SK-N-SH (cell line): Measurements from ENCODE around the gene KCTD8. TPM values are rescaled to one million over a fixed set of nuclear protein-coding genes. Genes with fewer than 3 reads are reported as not detected.

Experiments
- CTCF ChIA-PET: fragments of 300-600, 350-600 bp; formaldehyde crosslinking; extraction: SDS; loops from one replicate; lab custom pipeline; 2021; lab: Yijun Ruan, JAX
- POLR2A ChIA-PET: fragments of 350-600 bp; sonication (Branson Sonifier 250); formaldehyde crosslinking; extraction: SDS; loops from one replicate; lab custom pipeline; 2020; ENCODE audit warnings: antibody characterized with exemption, inconsistent platforms; lab: Yijun Ruan, JAX
- DNase-seq: peaks from one replicate; pipeline ENCODE4 v3.0.0; 2012
- H2AFZ ChIP-seq: fragments of 200-600 bp; sonication (generic); 2 replicates; pipeline ENCODE4 v1.8.1; 2016; ENCODE audit warnings: antibody characterized with exemption, mild to moderate bottlenecking, low read depth
- H3F3A ChIP-seq: fragments of 200-600 bp; sonication (generic); replicated peaks from 2 replicates; pipeline ENCODE3; 2016; ENCODE audit warnings: antibody characterized with exemption, mild to moderate bottlenecking; ENCODE audit not compliant: insufficient read depth
- H3K27ac ChIP-seq, 2 experiments: fragments of 200-500 bp in 1 of 2; fragments of 200-600 bp in 1 of 2; sonication (Bioruptor generic) in 1 of 2; sonication (generic), shearing (Covaris generic) in 1 of 2; 2 replicates each; pipeline versions ENCODE4 v1.5.1 to v1.6.1; 2014 to 2016; ENCODE audit warnings: low read depth in 2 of 2, inconsistent platforms in 1 of 2, low read length in 1 of 2, mild to moderate bottlenecking in 1 of 2, mixed read lengths in 1 of 2
- H3K27me3 ChIP-seq: fragments of 200-600 bp; sonication (generic), shearing (Covaris generic); 2 replicates; pipeline ENCODE4 v1.6.1; 2016; ENCODE audit warnings: mixed run types; ENCODE audit not compliant: insufficient read depth
- H3K36me3 ChIP-seq, 2 experiments: fragments of 200-500 bp in 1 of 2; fragments of 200-600 bp in 1 of 2; sonication (Bioruptor generic) in 1 of 2; sonication (generic) in 1 of 2; replicated peaks in 1 of 2; 2 replicates each; pipeline versions ENCODE3 to v1.5.1; 2014 to 2016; ENCODE audit warnings: low read length in 1 of 2, mild to moderate bottlenecking in 1 of 2; ENCODE audit not compliant: insufficient read depth in 2 of 2, control insufficient read depth in 1 of 2
- H3K4me1 ChIP-seq, 2 experiments: fragments of 200-500 bp in 1 of 2; fragments of 200-600 bp in 1 of 2; sonication (Bioruptor generic) in 1 of 2; sonication (generic), shearing (Covaris generic) in 1 of 2; 2 replicates each; pipeline versions ENCODE4 v1.5.1 to v1.6.1; 2014 to 2016; ENCODE audit warnings: low read depth in 1 of 2, low read length in 1 of 2, mixed run types in 1 of 2; ENCODE audit not compliant: insufficient read depth in 2 of 2, control insufficient read depth in 1 of 2
- H3K4me2 ChIP-seq: fragments of 200-600 bp; sonication (generic), shearing (Covaris generic); 2 replicates; pipeline ENCODE4 v1.6.1; 2017; ENCODE audit warnings: mixed run types
- H3K4me3 ChIP-seq, 2 experiments: fragments of 200-500 bp in 1 of 2; fragments of 200-600 bp in 1 of 2; sonication (Bioruptor generic) in 1 of 2; sonication (generic), shearing (Covaris generic) in 1 of 2; 2 replicates each; pipeline versions ENCODE4 v1.5.1 to v1.8.1; 2014 to 2016; ENCODE audit warnings: low read depth in 2 of 2, inconsistent platforms in 1 of 2, low read length in 1 of 2, mild to moderate bottlenecking in 1 of 2, mixed read lengths in 1 of 2, moderate library complexity in 1 of 2
- H3K79me2 ChIP-seq: fragments of 200-600 bp; sonication (generic); 2 replicates; pipeline ENCODE4 v1.8.1; 2017; ENCODE audit warnings: mild to moderate bottlenecking; ENCODE audit not compliant: insufficient read depth
- H3K9ac ChIP-seq: fragments of 200-600 bp; sonication (generic); 2 replicates; pipeline ENCODE4 v1.6.1; 2017; ENCODE audit warnings: mixed run types
- H3K9me2 ChIP-seq: fragments of 200-600 bp; sonication (generic); 2 replicates; pipeline ENCODE4 v1.6.1; 2017; ENCODE audit warnings: mixed run types
- H3K9me3 ChIP-seq: fragments of 200-600 bp; sonication (generic); 2 replicates; pipeline ENCODE4 v1.6.1; 2017; ENCODE audit warnings: mixed run types, mild to moderate bottlenecking, moderate library complexity
- H4K20me1 ChIP-seq: fragments of 200-600 bp; sonication (generic); 2 replicates; pipeline ENCODE4 v1.6.1; 2017; ENCODE audit warnings: mild to moderate bottlenecking, mixed run types; ENCODE audit not compliant: insufficient read depth
- CHD2 ChIP-seq: fragments of 150-350 bp; IDR thresholded peaks from 2 replicates; pipeline ENCODE4 v1.6.1; 2018; ENCODE audit warnings: low read length; ENCODE audit not compliant: partially characterized antibody
- EZH2phosphoT487 ChIP-seq: fragments of 200-600 bp; sonication (generic); IDR thresholded peaks from 2 replicates; pipeline ENCODE4 v1.6.1; 2017; ENCODE audit warnings: low read depth, mixed run types, mild to moderate bottlenecking, antibody characterized with exemption, moderate library complexity, borderline replicate concordance
- FOXJ3 ChIP-seq: sonication (generic); formaldehyde crosslinking; IDR thresholded peaks from 2 replicates; pipeline ENCODE4 v1.5.1; 2020; ENCODE audit warnings: mild to moderate bottlenecking, missing genetic modification reagents
- FOXM1 ChIP-seq: IDR thresholded peaks from 2 replicates; pipeline ENCODE4 v1.4.0; 2012; ENCODE audit warnings: low read depth, mild to moderate bottlenecking
- GABPA ChIP-seq: IDR thresholded peaks from 2 replicates; pipeline ENCODE4 v1.4.0; 2012; ENCODE audit warnings: low read depth, mild to moderate bottlenecking
- GATA2 ChIP-seq: sonication (generic); formaldehyde crosslinking; IDR thresholded peaks from 2 replicates; pipeline ENCODE4 v1.5.0; 2020; ENCODE audit warnings: mild to moderate bottlenecking, missing genetic modification reagents
- JUND ChIP-seq: IDR thresholded peaks from 2 replicates; pipeline ENCODE4 v1.4.0; 2012
- MEF2A ChIP-seq: IDR thresholded peaks from 2 replicates; pipeline ENCODE4 v1.4.0; 2012; ENCODE audit warnings: low read depth, borderline replicate concordance
- NFIC ChIP-seq: IDR thresholded peaks from 2 replicates; pipeline ENCODE4 v1.4.0; 2012; ENCODE audit warnings: borderline replicate concordance
- POLR2AphosphoS5 ChIP-seq: IDR thresholded peaks from 2 replicates; pipeline ENCODE4 v1.6.1; 2012; ENCODE audit warnings: low read depth, low read length
- RAD21 ChIP-seq: IDR thresholded peaks from 2 replicates; pipeline ENCODE4 v1.6.1; 2012; ENCODE audit warnings: mild to moderate bottlenecking, low read length
- RCOR1 ChIP-seq: fragments of 150-350 bp; IDR thresholded peaks from 2 replicates; pipeline ENCODE4 v1.6.1; 2017; ENCODE audit warnings: antibody characterized with exemption, low read length
- REST ChIP-seq: IDR thresholded peaks from 2 replicates; pipeline ENCODE4 v1.6.1; 2012; ENCODE audit warnings: mild to moderate bottlenecking, low read depth, low read length, moderate library complexity
- SMC3 ChIP-seq: IDR thresholded peaks from 2 replicates; pipeline ENCODE4 v1.6.1; 2012; ENCODE audit warnings: low read depth, low read length, improper control_type of control experiment
- TCF12 ChIP-seq: IDR thresholded peaks from 2 replicates; pipeline ENCODE4 v1.4.0; 2012
- USF1 ChIP-seq: IDR thresholded peaks from 2 replicates; pipeline ENCODE4 v1.4.0; 2012; ENCODE audit warnings: low read depth, borderline replicate concordance
- YY1 ChIP-seq: IDR thresholded peaks from 2 replicates; pipeline ENCODE4 v1.4.0; 2012; ENCODE audit warnings: low read depth, mild to moderate bottlenecking
- WGBS: methylation state at CpG from one replicate; pipeline ENCODE4 v1.1.6; 2017; ENCODE audit warnings: low lambda C conversion rate; 5-methylcytosine and 5-hydroxymethylcytosine counted together
- polyA plus RNA-seq, 3 experiments: library from polyadenylated mRNA; depleted of rRNA; stranded (reverse); fragments of >200 nt; gene quantifications; 2 replicates each; pipeline ENCODE4 v1.2.3, GENCODE V29; 2012

KCTD8 gene
- polyA plus RNA-seq, 1 of the 3 experiments (the other 2 are of a cell fraction) = not detected

- no peak for TF ChIP-seq FOXM1
- TF ChIP-seq YY1 = no peak
- TF ChIP-seq MEF2A = no peak
- no peak for TF ChIP-seq CHD2
- TF ChIP-seq JUND = no peak
- TF ChIP-seq GATA2 (CRISPR knock-in tag) = no peak
- TF ChIP-seq USF1 = no peak
- TF ChIP-seq SMC3 = no peak
- TF ChIP-seq RCOR1 = no peak
- TF ChIP-seq NFIC = no peak
- TF ChIP-seq EZH2phosphoT487 = no peak
- no peak for TF ChIP-seq TCF12
- TF ChIP-seq REST = no peak
- no peak for TF ChIP-seq POLR2AphosphoS5
- TF ChIP-seq GABPA = no peak
- Histone ChIP-seq H3F3A (no peaks in the 10 kb centered on the region), H3K9me2 (no peaks in the 10 kb centered on the region), H3K9me3 (no peaks in the 10 kb centered on the region), H3K4me3 (no peak overlapping the region), H3K36me3 (no peaks in the 10 kb centered on the region), H3K27me3 (no peaks in the 10 kb centered on the region), H2AFZ (no peak overlapping the region), H3K4me1 (no peaks in the 10 kb centered on the region), H3K9ac (no peak overlapping the region), H3K4me2 (no peak overlapping the region), H4K20me1 (no peaks in the 10 kb centered on the region), H3K27ac (no peak overlapping the region), H3K79me2 (no peaks in the 10 kb centered on the region)
- ChIA-PET CTCF (no interaction called here), POLR2A (no interaction called here)
- 0% methylated on average over 2 of the region's 2 CpGs for WGBS
- DNase-seq = no peak
These were observed 217.6 kb downstream of the KCTD8 start for GRCh38 chr4:44231006-44231405.

- H2AFZ ChIP-seq = no peak overlapping the region
- H3K9me2 ChIP-seq = no peaks in the 10 kb centered on the region
- no peaks in the 10 kb centered on the region for H3F3A ChIP-seq
- no peaks in the 10 kb centered on the region for H3K36me3 ChIP-seq
- H3K79me2 ChIP-seq = no peaks in the 10 kb centered on the region
- H4K20me1 ChIP-seq = no peaks in the 10 kb centered on the region
- no peaks in the 10 kb centered on the region for H3K9me3 ChIP-seq
- H3K27me3 ChIP-seq = no peaks in the 10 kb centered on the region
- no peak overlapping the region for H3K4me3 ChIP-seq
- no peak overlapping the region for H3K27ac ChIP-seq
- no peaks in the 10 kb centered on the region for H3K4me1 ChIP-seq
- no peak overlapping the region for H3K9ac ChIP-seq
- no peak for DNase-seq
- TF ChIP-seq FOXJ3 (CRISPR knock-in tag) (no peak), NFIC (no peak), JUND (no peak), RAD21 (no peak), EZH2phosphoT487 (no peak), RCOR1 (no peak)
- TF ChIP-seq, all 33 proteins: peak for 0
- CTCF ChIA-PET = no interaction called here
- no peak overlapping the region for H3K4me2 ChIP-seq
- 4% methylated on average over 1 of the region's 1 CpG for WGBS
- POLR2A ChIA-PET = no interaction called here
These were observed 220.3 kb downstream of the KCTD8 start for GRCh38 chr4:44228326-44228725.
